ENCODE data around the gene ZBTB38.

DNA sequence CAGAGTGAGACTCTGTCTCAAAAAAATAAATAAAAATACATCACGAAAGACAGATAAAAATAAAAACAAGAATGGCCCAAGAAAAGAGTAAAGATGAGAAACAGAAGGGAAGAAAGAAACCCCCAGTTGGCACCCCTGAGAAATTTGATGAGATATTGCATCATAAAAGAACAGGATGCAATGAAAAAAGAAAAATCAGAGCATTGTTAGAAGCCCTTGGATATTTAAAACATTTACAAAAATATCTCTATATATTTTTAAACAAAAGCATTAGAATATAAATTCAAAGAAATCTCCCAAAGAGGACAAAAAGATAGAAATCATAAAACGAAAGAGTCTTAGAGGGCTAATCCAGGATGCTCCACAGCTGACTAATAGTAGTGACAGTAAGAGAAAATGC lies 18.6 kb upstream of the ZBTB38 start:
- TF ChIP-seq, protein P1, sequence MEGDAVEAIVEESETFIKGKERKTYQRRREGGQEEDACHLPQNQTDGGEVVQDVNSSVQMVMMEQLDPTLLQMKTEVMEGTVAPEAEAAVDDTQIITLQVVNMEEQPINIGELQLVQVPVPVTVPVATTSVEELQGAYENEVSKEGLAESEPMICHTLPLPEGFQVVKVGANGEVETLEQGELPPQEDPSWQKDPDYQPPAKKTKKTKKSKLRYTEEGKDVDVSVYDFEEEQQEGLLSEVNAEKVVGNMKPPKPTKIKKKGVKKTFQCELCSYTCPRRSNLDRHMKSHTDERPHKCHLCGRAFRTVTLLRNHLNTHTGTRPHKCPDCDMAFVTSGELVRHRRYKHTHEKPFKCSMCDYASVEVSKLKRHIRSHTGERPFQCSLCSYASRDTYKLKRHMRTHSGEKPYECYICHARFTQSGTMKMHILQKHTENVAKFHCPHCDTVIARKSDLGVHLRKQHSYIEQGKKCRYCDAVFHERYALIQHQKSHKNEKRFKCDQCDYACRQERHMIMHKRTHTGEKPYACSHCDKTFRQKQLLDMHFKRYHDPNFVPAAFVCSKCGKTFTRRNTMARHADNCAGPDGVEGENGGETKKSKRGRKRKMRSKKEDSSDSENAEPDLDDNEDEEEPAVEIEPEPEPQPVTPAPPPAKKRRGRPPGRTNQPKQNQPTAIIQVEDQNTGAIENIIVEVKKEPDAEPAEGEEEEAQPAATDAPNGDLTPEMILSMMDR (conservative IDR thresholded peaks at IDR 0.05), result no peak
- no peak for TF ChIP-seq ZFX (IDR thresholded peaks at IDR 0.05)
